Panc1 (cell line): ENCODE data around the gene CCSER2. TPM values are rescaled to one million over a fixed set of nuclear protein-coding genes. Genes with fewer than 3 reads are reported as not detected.

ENCODE experiments used
- ATAC-seq: fragments of 200-7000 bp; cut with Tn5 transposase; 2 replicates; pipeline ENCODE4 v1.9.1; 2020; ENCODE audit warnings: mild to moderate bottlenecking, moderate library complexity
- BruUV-seq: library from RNA; stranded (reverse); fragments of 400-500 nt; replicated peaks from 2 replicates; lab custom pipeline; 2021; lab: Mats Ljungman, UMichigan
- CTCF ChIA-PET: fragments of 300-600 bp; sonication (Branson Sonifier 250); formaldehyde crosslinking; loops from one replicate; lab custom pipeline; 2022; ENCODE audit warnings: antibody characterized with exemption; lab: Charles Lee
- POLR2A ChIA-PET: fragments of 300-600 bp; sonication (Branson Sonifier 250); formaldehyde crosslinking; loops from one replicate; lab custom pipeline; 2022; ENCODE audit warnings: antibody characterized with exemption; lab: Charles Lee
- DNase-seq: peaks from one replicate; pipeline ENCODE4 v3.0.0-alpha.2; 2010; ENCODE audit warnings: low read depth, low spot score
- H3K27ac ChIP-seq: 2 replicates; pipeline ENCODE4 v1.5.1; 2011; ENCODE audit warnings: mild to moderate bottlenecking, low read length, inconsistent platforms
- H3K27me3 ChIP-seq: fragments of 200-500 bp; sonication (Bioruptor generic); 2 replicates; pipeline ENCODE4 v1.6.0; 2014; ENCODE audit warnings: low read length, inconsistent platforms; ENCODE audit not compliant: control insufficient read depth, insufficient read depth
- H3K36me3 ChIP-seq: fragments of 200-500 bp; sonication (Bioruptor generic); 2 replicates; pipeline ENCODE4 v1.5.1; 2014; ENCODE audit warnings: inconsistent platforms, mild to moderate bottlenecking, low read length, moderate library complexity; ENCODE audit not compliant: control insufficient read depth, insufficient read depth
- H3K4me1 ChIP-seq: 2 replicates; pipeline ENCODE4 v1.5.1; 2011; ENCODE audit warnings: inconsistent platforms, mild to moderate bottlenecking, low read length, moderate library complexity; ENCODE audit not compliant: control insufficient read depth, insufficient read depth
- H3K4me3 ChIP-seq, 2 experiments: 2 replicates each; pipeline ENCODE4 v1.5.1; 2011 to 2012; ENCODE audit warnings: low read depth in 2 of 2, low read length in 2 of 2, mild to moderate bottlenecking in 2 of 2, inconsistent platforms in 1 of 2, moderate library complexity in 1 of 2
- H3K9me3 ChIP-seq: fragments of 200-500 bp; sonication (Bioruptor generic); 2 replicates; pipeline ENCODE4 v1.5.1; 2014; ENCODE audit warnings: low read depth, mild to moderate bottlenecking, inconsistent platforms, low read length, moderate library complexity; ENCODE audit not compliant: control insufficient read depth, insufficient read depth
- CTCF ChIP-seq: fragments of 450-650 bp; IDR thresholded peaks from 2 replicates; pipeline ENCODE4 v1.5.1; 2017; ENCODE audit warnings: mild to moderate bottlenecking
- POLR2AphosphoS5 ChIP-seq: IDR thresholded peaks from 2 replicates; pipeline ENCODE4 v1.6.1; 2012; ENCODE audit warnings: mild to moderate bottlenecking, low read depth, low read length, moderate library complexity
- REST ChIP-seq, 2 experiments: IDR thresholded peaks; 2 replicates each; pipeline ENCODE4 v1.6.1; 2011 to 2012; ENCODE audit warnings: low read depth in 2 of 2, control low read depth in 1 of 2, low read length in 1 of 2, mild to moderate bottlenecking in 1 of 2, moderate library complexity in 1 of 2; ENCODE audit not compliant: insufficient read depth in 1 of 2
- SIN3A ChIP-seq: IDR thresholded peaks from 2 replicates; pipeline ENCODE4 v1.6.1; 2012; ENCODE audit warnings: low read depth, mild to moderate bottlenecking, low read length, moderate library complexity, borderline replicate concordance; ENCODE audit not compliant: insufficient read depth
- TCF7L2 ChIP-seq: IDR thresholded peaks from 2 replicates; pipeline ENCODE4 v1.6.1; 2011; ENCODE audit warnings: mild to moderate bottlenecking, low read depth, low read length, inconsistent platforms
- in situ Hi-C: cut with HindIII; loops from 2 replicates; pipeline ENCODE4 v1.10.0; 2016; ENCODE audit warnings: low sequenced_read_pairs, low pct_unique_long_range_greater_than_20kb
- intact Hi-C: fragments of 100-400 bp; cut with micrococcal nuclease; formaldehyde crosslinking; loops from one replicate; pipeline ENCODE4 v1.10.0; 2022; ENCODE audit not compliant: unreplicated experiment
- total RNA-seq: library from RNA; stranded (reverse); gene quantifications from one replicate; pipeline ENCODE4 v1.2.1, GENCODE V29; 2021; ENCODE audit not compliant: unreplicated experiment

Gene CCSER2
- total RNA-seq, 1 experiment from 2014 or later = 63.7 TPM

DNA sequence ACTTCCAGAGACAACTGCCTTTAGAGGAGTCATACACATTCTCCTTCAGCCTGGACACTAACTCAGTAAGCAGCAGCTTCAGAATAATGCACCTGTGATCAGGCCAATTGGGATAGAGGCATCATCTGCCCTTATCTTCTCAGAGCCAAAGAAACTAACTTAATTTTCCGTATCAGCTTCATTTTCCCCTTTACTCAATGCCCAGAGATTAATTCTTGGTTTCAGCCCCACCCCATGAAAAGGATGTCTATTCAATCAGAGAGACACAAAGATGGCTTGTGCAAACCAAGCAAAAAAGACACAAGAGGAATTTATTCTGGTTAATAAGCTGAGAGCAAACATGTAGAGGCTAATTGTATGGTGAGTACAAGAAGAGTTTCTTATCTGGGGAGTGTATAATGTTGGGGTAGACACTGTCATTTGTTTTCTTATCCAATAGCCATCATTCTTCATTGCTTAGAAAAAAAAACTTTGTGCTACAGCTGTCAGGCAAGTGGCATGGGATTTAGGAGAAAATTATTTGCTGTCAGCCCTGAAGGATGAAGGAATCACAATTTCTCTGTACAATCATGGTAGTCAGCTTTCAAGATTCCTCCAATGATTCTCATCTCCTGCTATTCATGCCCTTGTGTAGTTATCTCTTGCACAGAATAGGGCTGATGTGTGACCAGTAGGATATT lies 38.7 kb upstream of the CCSER2 start:
- Histone ChIP-seq H3K27ac (no peak overlapping the region), H3K9me3 (no peaks in the 10 kb centered on the region), H3K4me1 (no peaks in the 10 kb centered on the region), H3K36me3 (no peaks in the 10 kb centered on the region), H3K27me3 (peaks cover 11% of the 10 kb centered on the region), H3K4me3 (no peak overlapping the region)
- in situ Hi-C loops (no loop called here), intact Hi-C loops (no loop called here)
- TF ChIP-seq TCF7L2 (no peak), CTCF (no peak), SIN3A (no peak), POLR2AphosphoS5 (no peak), REST (IDR thresholded peaks at IDR 0.05; ENCODE audit: insufficient read depth in 1 of 2, low read depth in 2 of 2, low read length in 1 of 2) (no peak)
- ATAC-seq (no peak), DNase-seq (no peak)
- POLR2A ChIA-PET = no interaction called here
- CTCF ChIA-PET = no interaction called here
- BruUV-seq = no TSS peak

GRCh38 chr10:84290235-84290634 lies 38.2 kb upstream of the CCSER2 start:
- H3K4me1 ChIP-seq = no peaks in the 10 kb centered on the region
- no peaks in the 10 kb centered on the region for H3K9me3 ChIP-seq
- POLR2A ChIA-PET = no interaction called here
- TF ChIP-seq CTCF (no peak), POLR2AphosphoS5 (no peak), TCF7L2 (no peak), REST (IDR thresholded peaks at IDR 0.05; ENCODE audit: insufficient read depth in 1 of 2, low read depth in 2 of 2, low read length in 1 of 2) (no peak), SIN3A (no peak)
- H3K27me3 ChIP-seq = peaks cover 11% of the 10 kb centered on the region
- CTCF ChIA-PET = no interaction called here
- H3K27ac ChIP-seq = no peak overlapping the region
- DNase-seq (no peak), ATAC-seq (no peak)
- H3K36me3 ChIP-seq = no peaks in the 10 kb centered on the region
- BruUV-seq = no TSS peak
- in situ Hi-C loops (no loop called here), intact Hi-C loops (no loop called here)
- no peak overlapping the region for H3K4me3 ChIP-seq
